Activated T-helper 1 cell treated with anti-CD3 and anti-CD28 coated beads, Interleukin-2, amount 50 U/mL, for 16 hours (primary cell): ENCODE data around the gene FANK1.

Source experiments
- DNase-seq, 2 donors: peaks; one replicate each; pipeline ENCODE4 v3.0.0-alpha.2; 2020; ENCODE audit warnings: low read depth in 1 of 2, low spot score in 1 of 2

The FANK1 gene, protein sequence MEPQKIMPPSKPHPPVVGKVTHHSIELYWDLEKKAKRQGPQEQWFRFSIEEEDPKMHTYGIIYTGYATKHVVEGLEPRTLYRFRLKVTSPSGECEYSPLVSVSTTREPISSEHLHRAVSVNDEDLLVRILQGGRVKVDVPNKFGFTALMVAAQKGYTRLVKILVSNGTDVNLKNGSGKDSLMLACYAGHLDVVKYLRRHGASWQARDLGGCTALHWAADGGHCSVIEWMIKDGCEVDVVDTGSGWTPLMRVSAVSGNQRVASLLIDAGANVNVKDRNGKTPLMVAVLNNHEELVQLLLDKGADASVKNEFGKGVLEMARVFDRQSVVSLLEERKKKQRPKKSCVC

DNA sequence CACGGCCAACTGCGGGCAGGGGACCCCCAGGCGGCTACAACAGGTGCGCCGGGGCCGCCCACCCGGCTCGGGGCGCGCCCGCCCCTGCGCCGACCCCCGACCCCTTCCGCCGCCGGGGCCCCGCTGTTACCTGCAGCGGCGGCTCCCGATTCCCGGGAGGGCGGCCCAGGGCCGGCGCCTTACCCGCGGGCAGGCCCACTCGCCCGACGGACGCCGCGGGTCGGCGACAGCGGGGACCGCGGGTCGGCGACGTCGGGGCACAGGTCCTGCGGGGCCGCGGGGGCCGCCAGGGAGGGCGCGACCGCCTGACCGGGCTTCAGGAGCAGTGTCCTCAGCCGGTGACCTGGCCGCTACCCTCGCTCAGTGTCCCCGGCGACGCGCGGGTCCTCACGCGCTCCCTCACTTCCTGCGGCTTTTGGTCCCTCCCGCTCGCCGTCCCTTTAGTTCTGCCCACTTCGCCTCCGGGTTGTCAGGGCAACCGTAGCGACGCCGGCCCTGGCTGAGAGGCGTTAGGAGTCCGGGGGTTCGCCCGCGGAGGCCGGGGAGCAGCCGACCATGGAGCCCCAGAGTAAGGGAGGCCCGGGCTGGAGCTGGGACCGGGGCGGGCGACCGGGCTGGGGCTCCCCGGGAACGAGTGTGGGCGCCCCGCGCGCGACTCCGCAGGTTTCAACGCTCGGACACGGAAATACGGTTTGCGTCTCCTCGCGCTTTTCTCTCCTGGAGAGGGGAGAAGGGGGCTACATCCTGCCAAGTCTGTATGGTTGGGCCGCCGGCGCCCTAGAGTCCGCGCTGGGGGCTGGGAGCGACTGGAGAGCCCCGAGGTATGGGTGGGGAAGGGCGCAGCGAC lies at the start of gene FANK1:
TSS of gene FANK1 (plus strand) at position 477 of the 847 bp plus-strand sequence. CDS start at position 556, 79 bp downstream.
- DNase-seq = peak; percentile 53 to 61

DNA sequence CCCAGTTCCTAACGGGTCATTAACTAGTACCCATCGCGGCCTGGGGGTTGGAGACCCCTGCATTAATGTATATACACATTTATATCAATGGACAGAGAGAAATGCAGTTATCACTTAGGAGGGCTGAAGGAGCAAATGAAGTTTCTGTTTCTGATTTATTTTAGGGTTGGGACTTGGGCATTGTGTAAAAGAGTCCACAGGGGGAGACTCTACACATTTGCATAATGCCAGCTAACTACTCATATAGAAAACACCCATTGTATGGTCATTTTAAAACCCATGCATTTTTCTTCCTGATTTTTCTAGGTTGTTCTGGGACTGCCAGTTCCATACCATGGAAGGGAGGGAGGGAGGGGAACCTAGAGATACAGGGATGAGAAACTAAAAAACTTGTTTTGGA lies 49.5 kb upstream of the FANK1 start:
- DNase-seq = no peak

DNA sequence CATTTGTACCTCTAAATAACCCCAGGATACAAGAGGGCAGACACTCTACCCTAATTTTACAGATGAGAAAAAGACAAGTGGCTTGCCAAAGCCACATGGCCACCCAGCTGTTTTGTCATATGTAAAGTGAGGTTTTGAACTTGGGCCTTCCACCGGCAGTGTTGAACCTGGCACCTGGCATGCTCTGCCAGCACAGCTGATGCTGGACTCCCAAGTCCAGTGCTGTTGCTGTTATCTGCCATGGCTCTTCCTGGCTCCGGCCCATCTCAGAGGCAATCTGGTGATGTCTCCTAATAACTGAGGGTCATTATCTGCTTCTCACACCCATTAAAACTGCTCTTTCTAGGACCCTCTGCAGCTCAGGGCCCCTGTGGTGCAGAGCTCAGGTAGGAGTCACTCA lies 48.0 kb upstream of the FANK1 start:
- DNase-seq = no peak

DNA sequence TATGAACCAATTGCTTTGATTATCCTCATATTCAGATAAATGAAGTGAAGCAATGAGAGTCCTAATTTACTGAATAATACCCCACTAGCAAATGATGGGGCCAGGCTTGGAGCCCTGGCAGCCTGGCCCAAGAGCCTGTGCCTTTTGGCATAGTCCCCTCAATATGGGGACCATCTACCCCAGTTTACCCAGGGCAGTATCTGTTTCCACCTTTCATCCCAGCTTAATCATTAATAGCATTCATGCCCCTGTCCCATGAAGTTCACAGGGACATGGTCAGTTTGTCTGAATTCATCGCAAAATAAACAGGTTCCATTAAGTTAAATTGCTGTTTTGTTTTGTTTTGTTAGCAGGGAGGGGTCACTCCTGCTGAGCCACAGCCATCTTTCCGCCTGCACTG lies 47.5 kb upstream of the FANK1 start:
- no peak for DNase-seq

DNA sequence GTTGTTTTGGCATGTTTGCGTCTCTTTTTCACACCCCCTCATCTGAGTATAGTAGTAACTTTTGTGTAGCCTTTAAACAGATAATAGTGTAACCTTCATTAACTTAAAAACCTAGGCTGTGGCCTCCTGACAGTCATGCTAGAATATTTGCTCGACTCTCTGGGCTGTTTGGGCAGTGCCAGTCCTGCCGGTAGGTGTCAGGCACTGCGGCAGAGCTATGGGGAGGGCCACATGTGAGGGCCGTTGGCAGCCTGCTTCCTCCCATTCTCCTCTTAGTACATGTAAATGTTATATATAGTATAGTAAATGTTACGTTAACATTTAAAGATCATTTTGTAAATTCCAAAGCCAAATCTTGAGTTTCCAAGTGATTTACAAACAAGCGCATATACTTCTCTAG lies 46.9 kb upstream of the FANK1 start:
- no peak for DNase-seq

DNA sequence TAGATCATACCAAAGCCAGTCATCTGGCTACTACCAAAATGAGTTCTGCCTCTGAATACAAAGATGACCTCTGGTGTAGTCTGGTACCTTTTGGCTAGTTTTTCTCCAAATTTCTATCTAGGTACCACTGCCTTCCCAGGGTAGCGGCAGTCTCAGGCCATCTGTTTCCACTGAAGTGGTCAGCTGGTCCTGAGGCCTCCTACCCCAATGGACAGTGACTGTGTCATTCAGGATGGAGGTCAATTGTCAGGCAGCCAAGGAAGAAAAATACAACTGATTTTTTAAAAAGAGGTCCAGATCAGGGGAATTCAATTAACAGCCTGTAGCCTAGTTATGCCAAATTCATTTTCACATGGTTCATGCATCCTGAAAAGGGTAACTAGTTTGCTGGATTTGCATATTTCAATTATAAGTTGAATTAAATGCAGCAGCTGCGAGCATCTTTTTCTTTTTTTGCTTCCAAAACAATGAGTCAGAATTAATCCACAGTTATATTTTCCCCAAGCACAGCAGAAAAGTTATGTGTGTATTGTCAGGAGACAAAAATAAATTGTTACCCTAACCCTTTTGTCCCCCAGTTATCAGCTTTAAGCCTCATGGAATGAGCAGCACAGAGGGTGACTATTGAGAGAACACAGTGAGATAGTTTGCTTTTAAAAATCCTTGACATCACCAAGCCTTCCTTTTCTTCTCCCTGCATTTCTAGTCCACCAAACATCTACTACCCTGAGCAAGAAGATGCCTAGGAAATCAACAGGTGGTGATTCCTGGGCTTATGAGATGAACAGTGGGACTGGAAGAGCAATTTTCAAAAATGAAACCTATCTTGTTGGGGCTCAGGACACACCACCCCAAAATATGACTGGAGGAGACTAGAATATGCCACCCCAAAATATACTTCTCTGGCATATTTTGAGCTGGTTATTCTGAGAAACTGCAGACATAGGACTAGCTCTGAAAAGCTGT lies 45.3 kb upstream of the FANK1 start:
- no peak for DNase-seq

DNA sequence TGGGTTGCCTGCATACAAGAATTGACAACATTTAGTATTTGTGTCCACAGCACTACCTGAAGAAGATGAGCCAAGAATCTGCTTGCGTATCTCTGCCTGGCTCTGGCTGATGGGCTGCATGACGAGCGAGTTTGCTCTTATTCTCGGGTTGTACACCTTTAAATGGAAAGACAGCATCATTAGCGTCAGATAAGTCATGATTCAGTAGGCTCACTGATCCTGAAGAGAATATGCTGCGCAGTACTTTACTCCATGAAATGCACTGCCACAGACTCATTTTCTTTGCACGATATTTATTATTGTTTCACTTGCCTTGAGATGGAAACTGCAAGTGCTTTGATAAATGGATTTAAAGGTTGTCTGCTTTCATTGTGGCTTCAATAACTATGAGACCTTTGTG lies 43.9 kb upstream of the FANK1 start:
- no peak for DNase-seq

DNA sequence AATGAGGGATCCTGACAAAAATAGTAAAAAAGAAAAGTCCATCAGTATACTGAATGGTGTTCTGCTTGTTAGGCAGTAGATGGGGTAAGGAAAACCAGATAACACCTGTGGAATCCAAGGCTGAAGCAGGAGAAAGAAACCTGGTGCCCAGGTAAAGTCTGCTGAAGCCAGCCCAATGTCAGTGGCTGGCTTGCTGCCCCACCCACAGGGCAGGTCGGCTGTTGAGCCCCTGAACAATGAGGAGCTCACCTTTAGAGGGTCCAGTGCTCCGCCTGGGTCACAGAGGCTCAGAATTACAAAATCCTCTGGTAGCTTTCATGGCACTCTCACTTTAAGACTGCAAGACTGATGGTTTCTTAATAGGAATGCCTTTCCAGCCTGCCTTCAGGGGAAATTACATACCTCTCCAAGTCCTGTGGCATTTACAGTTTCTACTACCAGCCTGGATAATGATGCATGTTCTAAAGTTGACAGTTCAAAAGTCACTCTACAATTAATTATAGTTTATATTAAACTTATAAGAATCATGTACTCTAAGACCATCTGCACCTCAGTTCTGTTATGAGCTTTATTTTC lies 39.1 kb upstream of the FANK1 start:
- DNase-seq = no peak

DNA sequence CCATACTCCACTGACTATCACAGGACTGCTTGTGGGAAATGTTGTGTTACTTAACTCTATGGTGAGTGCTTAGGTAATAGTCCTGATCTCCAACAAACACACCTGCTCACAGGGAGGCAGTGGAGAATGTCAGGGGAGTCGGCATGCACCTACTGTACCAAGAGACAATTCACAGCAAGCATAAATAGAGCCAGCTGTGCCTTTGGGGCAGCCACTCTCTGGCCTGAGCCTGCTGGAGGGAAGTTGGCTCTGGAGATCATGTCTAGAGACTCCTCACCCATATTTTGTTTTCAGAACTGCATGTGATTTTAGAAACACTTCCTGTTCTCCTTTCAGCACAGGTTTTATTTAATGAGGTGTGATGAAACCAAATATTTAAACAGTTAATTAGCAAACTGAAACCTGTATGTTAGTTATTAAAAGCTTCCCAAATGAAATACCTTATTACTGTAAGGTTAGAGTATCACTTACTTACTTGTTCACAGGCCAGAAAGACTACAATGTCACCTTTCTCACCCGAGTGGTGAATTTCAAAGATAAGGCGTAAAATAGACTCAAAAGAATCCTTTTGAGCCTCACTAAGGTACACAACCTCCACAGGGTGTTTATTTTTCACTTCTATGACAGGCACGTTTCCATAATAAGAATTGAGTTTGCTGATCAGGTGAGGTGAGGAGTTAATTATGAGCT lies 37.1 kb upstream of the FANK1 start:
- no peak for DNase-seq

DNA sequence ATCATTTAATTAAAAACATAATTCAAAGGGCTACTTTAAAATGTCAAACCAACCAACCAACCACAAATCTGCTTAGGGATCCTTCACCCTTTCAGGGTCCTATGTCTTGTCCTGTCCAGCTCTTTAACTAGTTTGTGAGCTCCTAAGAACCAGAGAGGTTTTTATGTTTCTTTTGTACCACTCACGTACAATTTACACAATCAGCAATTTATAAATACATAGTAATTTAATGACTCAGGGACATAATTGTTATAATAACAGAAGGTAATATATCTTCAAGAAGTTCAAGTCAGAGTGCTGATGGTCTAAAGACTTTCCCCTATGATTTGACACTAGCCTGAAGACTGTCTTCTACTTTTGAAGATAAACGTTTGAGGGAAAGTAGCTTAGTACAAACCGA lies 31.2 kb upstream of the FANK1 start:
- DNase-seq = no peak

DNA sequence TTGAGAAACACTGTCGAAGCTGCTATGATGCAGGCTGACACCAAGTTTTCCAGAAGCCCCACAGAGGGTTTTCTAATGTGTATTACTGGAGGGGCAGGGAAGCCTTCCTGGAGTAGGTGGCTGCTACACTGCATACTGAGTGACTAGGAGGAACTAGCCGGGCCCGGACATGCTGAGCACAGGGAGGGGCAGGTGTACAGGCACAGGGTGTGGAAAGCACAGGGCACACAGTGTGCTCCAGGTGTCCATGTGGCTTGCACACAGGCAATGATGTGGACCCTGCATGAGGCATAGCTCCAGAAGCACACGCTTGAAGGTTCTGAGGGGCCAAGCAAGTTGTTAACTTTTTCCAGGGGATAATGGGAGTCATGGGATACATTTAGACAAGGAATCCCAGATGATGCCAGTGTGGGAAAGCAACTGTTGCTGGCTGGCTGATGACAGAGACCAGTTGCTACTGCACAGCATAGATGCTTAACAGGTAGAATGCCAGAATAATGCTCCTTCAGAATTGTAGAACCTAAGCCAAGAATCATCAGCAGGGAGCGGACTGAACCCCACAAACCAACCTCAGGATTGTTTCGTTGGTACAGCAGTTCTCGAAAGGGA lies 29.8 kb upstream of the FANK1 start:
- DNase-seq = no peak

DNA sequence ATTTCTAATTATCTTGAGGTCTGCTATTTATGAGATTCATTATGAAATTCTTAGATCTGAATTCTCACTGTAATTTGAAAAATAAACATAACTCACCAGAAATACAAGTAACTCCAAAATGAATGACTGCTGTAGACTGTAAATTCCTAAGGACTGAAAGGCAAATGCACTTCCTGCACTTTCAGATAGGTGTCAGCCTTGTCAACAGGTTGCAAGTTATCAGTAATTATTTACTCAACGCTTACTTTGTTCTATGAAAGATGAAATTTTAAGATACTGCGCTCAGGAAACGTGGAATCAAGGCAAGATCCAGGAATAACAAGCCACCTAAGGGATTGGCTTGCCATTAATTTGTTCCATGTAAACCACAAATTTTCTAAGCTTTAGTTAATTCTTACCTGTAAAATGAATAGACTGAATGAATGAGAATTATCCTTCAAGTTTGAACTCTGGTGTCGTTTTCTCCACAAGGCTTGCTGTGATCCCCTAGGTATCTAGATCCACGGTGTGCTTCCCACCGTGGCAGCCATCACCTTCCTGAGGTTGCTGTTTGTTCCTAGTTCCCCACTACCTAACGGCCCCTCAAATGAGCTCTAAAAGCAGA lies 27.9 kb upstream of the FANK1 start:
- DNase-seq = no peak

DNA sequence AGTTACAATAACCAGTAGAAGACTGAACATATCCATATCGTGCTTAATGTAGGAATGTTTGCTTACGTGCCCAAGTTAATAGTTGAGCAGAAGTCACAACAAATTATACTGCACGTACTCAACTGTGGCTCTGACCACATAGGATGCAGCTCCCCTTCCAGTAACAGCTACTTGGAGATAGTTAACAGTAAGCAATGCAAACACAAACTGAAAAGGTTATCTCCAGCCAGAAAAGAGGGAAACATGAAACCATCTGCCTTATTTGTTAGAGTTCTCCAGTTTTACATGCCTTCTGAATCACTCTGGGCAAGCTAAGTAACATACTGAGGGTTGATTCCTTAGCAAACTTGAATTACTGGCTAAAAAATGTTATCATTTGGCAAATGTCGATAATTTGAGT lies 25.0 kb upstream of the FANK1 start:
- no peak for DNase-seq

DNA sequence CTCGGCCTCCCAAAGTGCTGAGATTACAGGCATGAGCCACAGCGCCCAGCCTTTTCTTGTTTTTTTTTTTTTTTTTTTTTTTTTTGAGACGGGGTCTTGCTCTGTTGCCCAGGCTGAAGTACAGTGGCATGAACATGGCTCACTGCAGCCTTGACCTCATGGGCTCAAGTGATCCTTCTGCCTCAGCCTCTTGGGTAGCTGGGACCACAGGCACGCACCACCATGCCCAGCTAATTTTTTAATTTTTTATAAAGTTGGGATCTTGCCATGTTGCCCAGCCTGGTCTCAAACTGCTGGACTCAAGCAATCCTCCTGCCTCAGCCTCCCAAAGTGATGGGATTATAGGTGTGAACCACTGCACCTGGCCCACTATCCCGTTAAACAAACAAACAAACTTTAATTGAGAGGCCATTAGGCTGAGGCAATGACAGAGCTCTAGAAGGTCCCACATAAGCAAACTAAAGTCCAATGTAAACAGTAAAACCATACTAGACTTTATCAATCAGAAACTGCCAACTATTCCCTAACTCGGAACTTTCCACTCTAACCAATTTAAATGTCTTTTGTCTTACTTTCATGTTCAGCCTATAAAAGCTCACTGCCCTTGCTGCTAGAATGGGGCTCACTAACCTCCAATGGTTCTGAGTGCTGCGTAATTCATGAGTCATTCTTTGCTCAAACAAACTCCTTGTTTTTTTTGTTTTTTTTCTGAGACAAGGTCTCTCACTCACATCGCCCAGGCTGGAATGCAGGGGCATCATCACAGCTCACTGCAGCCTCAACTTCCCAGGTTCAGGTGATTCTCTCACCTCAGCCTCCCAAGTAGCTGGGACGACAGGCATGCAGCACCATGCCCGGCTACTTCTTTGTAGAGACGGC lies 17.2 kb upstream of the FANK1 start:
- no peak for DNase-seq

DNA sequence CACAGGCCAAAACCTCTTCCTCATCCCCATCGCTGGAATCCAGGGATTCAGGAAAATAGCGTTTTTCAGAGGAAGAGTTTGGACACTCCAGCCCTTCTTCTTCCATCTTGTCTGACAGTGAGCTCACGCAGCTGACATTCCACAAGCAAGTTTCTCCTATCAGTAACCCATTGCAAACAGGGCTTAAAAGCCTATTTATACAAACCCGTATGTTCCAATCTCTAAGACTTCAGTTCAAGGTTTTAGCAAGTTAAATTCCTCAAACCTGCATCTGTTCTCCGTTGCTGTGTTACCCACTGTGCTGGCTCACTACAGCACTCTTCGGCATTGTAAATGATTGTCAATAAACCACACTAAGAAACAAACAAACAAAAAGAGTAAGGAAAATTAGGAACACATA lies 15.6 kb upstream of the FANK1 start:
- DNase-seq = no peak

DNA sequence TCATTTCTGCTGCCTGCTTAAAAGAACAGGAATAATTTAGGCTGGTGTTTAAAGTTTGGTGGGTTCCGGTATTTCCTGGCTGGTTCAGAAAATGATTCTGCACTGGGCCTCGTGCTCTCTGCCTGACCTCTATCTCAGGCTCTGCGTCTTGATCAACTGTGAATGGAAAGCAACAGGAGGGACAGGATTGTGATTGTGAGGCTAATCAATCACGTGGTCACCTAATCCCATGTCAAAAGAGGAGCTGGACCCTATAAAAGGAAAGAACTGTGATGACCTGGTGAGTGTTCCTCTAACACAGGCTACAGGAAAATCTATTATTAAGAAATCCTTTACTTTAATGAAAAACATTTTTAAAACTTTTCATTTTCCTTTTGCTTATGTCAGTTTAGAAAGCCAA lies 15.2 kb upstream of the FANK1 start, which contains the start of gene DHX32:
TSS of gene DHX32 (minus strand) at position 101 of the 400 bp plus-strand sequence. CDS start 468 bp downstream, outside the sequence.
- DNase-seq = no peak

DNA sequence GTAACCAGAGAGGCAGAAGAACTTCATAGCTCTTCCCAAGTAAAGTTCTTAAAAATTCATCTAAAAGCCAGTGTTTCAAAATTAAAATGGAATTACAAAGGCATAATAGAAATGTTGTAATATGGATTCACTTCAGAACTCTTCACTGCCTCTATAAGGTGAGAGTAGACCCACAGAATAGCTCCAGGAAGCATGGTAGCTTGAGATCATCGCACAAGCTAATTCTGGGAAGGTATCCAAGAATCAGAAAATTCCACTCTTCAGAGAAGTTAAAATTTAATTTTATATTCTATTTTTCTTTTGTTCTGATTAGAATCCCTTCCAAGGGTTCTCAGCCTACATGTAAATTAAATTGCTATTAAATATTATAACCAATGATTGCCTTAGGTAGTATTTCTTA lies 13.8 kb upstream of the FANK1 start:
- no peak for DNase-seq

DNA sequence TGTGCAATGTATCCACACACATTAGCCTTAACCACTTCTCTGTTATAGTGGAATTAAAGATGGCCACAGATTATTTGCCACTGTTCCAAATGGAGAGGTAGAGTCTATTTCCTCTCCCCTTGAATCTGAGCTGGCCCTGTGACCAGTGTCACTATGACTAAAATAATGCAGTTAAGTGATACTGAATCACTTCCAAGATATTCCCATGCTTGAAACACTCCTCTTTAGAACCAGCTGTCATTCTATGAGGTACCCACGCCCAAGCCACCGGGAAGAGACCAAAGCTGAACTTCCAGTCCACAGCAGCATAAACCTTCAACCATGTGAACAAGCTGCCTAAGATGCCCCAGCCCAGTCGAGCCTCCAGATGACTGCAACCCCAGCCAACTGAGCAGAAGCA lies 13.2 kb upstream of the FANK1 start:
- DNase-seq = no peak
